H1 (cell line): Measurements from ENCODE around the gene SEC24A. TPM values are rescaled to one million over a fixed set of nuclear protein-coding genes. Genes with fewer than 3 reads are reported as not detected.
A peak's percentile ranks its signal among the peaks of the same experiment; 100 is the strongest.

Source experiments
- BACH1 ChIP-seq: IDR thresholded peaks from 2 replicates; pipeline ENCODE4 v1.6.1; 2012; ENCODE audit warnings: low read length, improper control_type of control experiment
- CBX5 ChIP-seq: fragments of 300-800, 300-1000 bp; sonication (generic); IDR thresholded peaks from 2 replicates; pipeline ENCODE4 v1.7.1; 2016; ENCODE audit warnings: antibody characterized with exemption, low read length, low read depth
- CEBPB ChIP-seq: IDR thresholded peaks from 2 replicates; pipeline ENCODE4 v1.6.1; 2012; ENCODE audit warnings: low read depth, low read length
- EP300 ChIP-seq, 2 experiments: IDR thresholded peaks; 1 replicate in 1 of 2; 2 replicates in 1 of 2; pipeline ENCODE4 v1.6.1; 2011 to 2012; ENCODE audit warnings: low read depth in 2 of 2, low read length in 2 of 2, mild to moderate bottlenecking in 2 of 2, borderline replicate concordance in 1 of 2, inconsistent platforms in 1 of 2, moderate library complexity in 1 of 2
- KDM1A ChIP-seq: fragments of 200-600, 300-600 bp; sonication (generic); IDR thresholded peaks from 2 replicates; pipeline ENCODE4 v1.7.1; 2016; ENCODE audit warnings: mild to moderate bottlenecking, low read length, borderline replicate concordance
- POLR2A ChIP-seq, 2 experiments: IDR thresholded peaks; 1 replicate in 1 of 2; 2 replicates in 1 of 2; pipeline ENCODE4 v1.6.1; 2011; ENCODE audit warnings: low read depth in 2 of 2, low read length in 2 of 2, mild to moderate bottlenecking in 2 of 2; ENCODE audit errors: control extremely low read depth in 1 of 2
- RNF2 ChIP-seq: fragments of 200-900, 300-1000 bp; sonication (generic); IDR thresholded peaks from 2 replicates; pipeline ENCODE4 v1.7.1; 2016; ENCODE audit warnings: borderline replicate concordance, low read depth, mild to moderate bottlenecking, antibody characterized with exemption, low read length; ENCODE audit not compliant: poor library complexity, severe bottlenecking; ENCODE audit errors: missing control alignments
- SIN3A ChIP-seq, 2 experiments: IDR thresholded peaks in 1 of 2; conservative IDR thresholded peaks in 1 of 2; 2 replicates each; pipeline ENCODE4 v1.6.1; 2011 to 2012; ENCODE audit warnings: low read length in 2 of 2, improper control_type of control experiment in 1 of 2, low read depth in 1 of 2, mild to moderate bottlenecking in 1 of 2
- SP4 ChIP-seq: IDR thresholded peaks from 2 replicates; pipeline ENCODE4 v1.6.1; 2012; ENCODE audit warnings: low read length, inconsistent platforms
- SUZ12 ChIP-seq: fragments of 200-600 bp; sonication (generic); IDR thresholded peaks from 2 replicates; pipeline ENCODE4 v1.6.1; 2012; ENCODE audit warnings: mild to moderate bottlenecking, inconsistent platforms, low read length, moderate library complexity, mixed read lengths
- TAF1 ChIP-seq: IDR thresholded peaks from 2 replicates; pipeline ENCODE4 v1.6.1; 2011; ENCODE audit warnings: mild to moderate bottlenecking, low read depth, low read length
- TAF7 ChIP-seq: optimal IDR thresholded peaks from 2 replicates; pipeline ENCODE3; 2011; ENCODE audit warnings: low read depth, mild to moderate bottlenecking, inconsistent platforms, low read length, moderate library complexity, borderline replicate concordance
- TEAD4 ChIP-seq: IDR thresholded peaks from 2 replicates; pipeline ENCODE4 v1.6.1; 2012; ENCODE audit warnings: low read depth, low read length, inconsistent platforms, mixed read lengths
- USF2 ChIP-seq: IDR thresholded peaks from 2 replicates; pipeline ENCODE4 v1.6.1; 2011; ENCODE audit warnings: low read length, improper control_type of control experiment
- polyA plus RNA-seq, 7 experiments: library from polyadenylated mRNA; depleted of rRNA in 3 of 7; stranded (reverse) in 5 of 7; unstranded in 2 of 7; fragments of >200 nt in 5 of 7; fragments of 200-250 nt in 2 of 7; gene quantifications; 1 replicate in 5 of 7; 2 replicates in 1 of 7; 4 replicates in 1 of 7; pipeline versions ENCODE4 v1.2.1 to v1.2.3, GENCODE V29; 2011 to 2013; ENCODE audit warnings: missing spikeins in 2 of 7, mixed read lengths in 2 of 7
- total RNA-seq: library from RNA; stranded (reverse); fragmentation: NEBNext Ultra II Directional; extraction: Animal tissue kit (Norgen Biotek cat#: 25700); gene quantifications from 2 replicates; pipeline ENCODE4 v1.2.1, GENCODE V29; 2021

Gene SEC24A
- total and polyA plus RNA-seq, 2 of the 8 experiments (the other 6 are each of a cell fraction or from before 2014, with no cell fraction given): 18.8 to 33.7 TPM

GRCh38 chr5:134648425-134649162, at the start of gene SEC24A (continued):
- TF ChIP-seq USF2: peak; percentile 66
- no peak for TF ChIP-seq RNF2
- peak; percentile 93 to 98; a peak in 3 of 4 replicates for TF ChIP-seq SIN3A (conservative IDR thresholded peaks at IDR 0.05 in 1 of 2, IDR thresholded peaks at IDR 0.05 in 1 of 2; ENCODE audit: low read depth in 1 of 2, low read length in 2 of 2)
- TF ChIP-seq CEBPB: no peak
- no peak for TF ChIP-seq CBX5
- peak in 1 of 2 experiments; percentile 9; a peak in 1 of 3 replicates for TF ChIP-seq EP300 (IDR thresholded peaks at IDR 0.05; ENCODE audit: borderline replicate concordance in 1 of 2, low read depth in 2 of 2, low read length in 2 of 2)
- TF ChIP-seq KDM1A: no peak
- peak; percentile 14; the same call in 1 of the 2 replicates for TF ChIP-seq BACH1
- peak; percentile 87 for TF ChIP-seq TAF1
- TF ChIP-seq SP4: no peak
- peak; percentile 77 for TF ChIP-seq TAF7
- no peak for TF ChIP-seq TEAD4
- no peak for TF ChIP-seq SUZ12
- TF ChIP-seq POLR2A (IDR thresholded peaks at IDR 0.05; ENCODE audit: control extremely low read depth in 1 of 2, low read depth in 2 of 2, low read length in 2 of 2): peak; percentile 31 to 80
